Endothelial cell (in vitro differentiated cells): ENCODE data around the gene PPP2R2C. TPM values are rescaled to one million over a fixed set of nuclear protein-coding genes. Genes with fewer than 3 reads are reported as not detected.
A peak's percentile ranks its signal among the peaks of the same experiment; 100 is the strongest.

ENCODE experiments used
- DNase-seq: peaks from one replicate; pipeline ENCODE4 v3.0.0; 2021; ENCODE audit warnings: low spot score
- H3K27ac Mint-ChIP-seq: one replicate; pipeline ENCODE4 v1.8.0; 2021; ENCODE audit warnings: mixed read lengths, inconsistent platforms; ENCODE audit not compliant: unreplicated experiment
- H3K27me3 Mint-ChIP-seq: one replicate; pipeline ENCODE4 v1.8.0; 2021; ENCODE audit warnings: mild to moderate bottlenecking, moderate library complexity, mixed read lengths, inconsistent platforms; ENCODE audit not compliant: unreplicated experiment
- H3K36me3 Mint-ChIP-seq: one replicate; pipeline ENCODE4 v1.8.0; 2021; ENCODE audit warnings: mild to moderate bottlenecking, low read depth, mixed read lengths, inconsistent platforms; ENCODE audit not compliant: unreplicated experiment
- H3K4me1 Mint-ChIP-seq: one replicate; pipeline ENCODE4 v1.8.0; 2021; ENCODE audit warnings: mild to moderate bottlenecking, mixed read lengths, inconsistent platforms; ENCODE audit not compliant: unreplicated experiment
- H3K4me3 Mint-ChIP-seq: one replicate; pipeline ENCODE4 v1.8.0; 2021; ENCODE audit warnings: mild to moderate bottlenecking, mixed read lengths, inconsistent platforms; ENCODE audit not compliant: unreplicated experiment
- H3K9me3 Mint-ChIP-seq: one replicate; pipeline ENCODE4 v1.8.0; 2021; ENCODE audit warnings: mixed read lengths, inconsistent platforms; ENCODE audit not compliant: unreplicated experiment
- CTCF ChIP-seq: fragments of 200-600 bp; sonication (generic); IDR thresholded peaks from one replicate; pipeline ENCODE4 v1.5.0; 2021; ENCODE audit warnings: antibody characterized with exemption; ENCODE audit not compliant: unreplicated experiment
- total RNA-seq: library from RNA; stranded (reverse); fragmentation: NEBNext Ultra II Directional; extraction: Animal tissue kit (Norgen Biotek cat#: 25700); gene quantifications from one replicate; pipeline ENCODE4 v1.2.1, GENCODE V29; 2021; ENCODE audit not compliant: unreplicated experiment

Gene PPP2R2C
- total RNA-seq, 1 donor from 2014 or later = 1.7 TPM

GRCh38 chr4:6336166-6336565 lies 136.2 kb downstream of the PPP2R2C start:
- no peak for TF ChIP-seq CTCF
- peaks cover 20% of the 10 kb centered on the region for H3K4me1 Mint-ChIP-seq
- H3K9me3 Mint-ChIP-seq = no peaks in the 10 kb centered on the region
- H3K27me3 Mint-ChIP-seq = peaks cover 11% of the 10 kb centered on the region
- H3K4me3 Mint-ChIP-seq = no peak overlapping the region
- no peak overlapping the region for H3K27ac Mint-ChIP-seq
- peaks cover 3% of the 10 kb centered on the region for H3K36me3 Mint-ChIP-seq
- no peak for DNase-seq

- Mint-ChIP-seq H3K4me3 (no peak overlapping the region), H3K27ac (no peak overlapping the region), H3K27me3 (peaks cover 13% of the 10 kb centered on the region), H3K9me3 (no peaks in the 10 kb centered on the region), H3K4me1 (peaks cover 20% of the 10 kb centered on the region), H3K36me3 (peaks cover 3% of the 10 kb centered on the region)
- no peak for DNase-seq
- no peak for TF ChIP-seq CTCF
Measured at GRCh38 chr4:6335040-6335590, 137.3 kb downstream of the PPP2R2C start.

- H3K27me3 Mint-ChIP-seq = peaks cover 18% of the 10 kb centered on the region
- no peak overlapping the region for H3K27ac Mint-ChIP-seq
- H3K36me3 Mint-ChIP-seq = peaks cover 3% of the 10 kb centered on the region
- no peak for DNase-seq
- no peaks in the 10 kb centered on the region for H3K9me3 Mint-ChIP-seq
- H3K4me1 Mint-ChIP-seq = peaks cover 20% of the 10 kb centered on the region
- no peak overlapping the region for H3K4me3 Mint-ChIP-seq
- TF ChIP-seq CTCF = peak; percentile 34
Measured at GRCh38 chr4:6334203-6334887, 138.1 kb downstream of the PPP2R2C start.

GRCh38 chr4:6333301-6334202 lies 138.9 kb downstream of the PPP2R2C start:
- Mint-ChIP-seq H3K27ac (no peak overlapping the region), H3K9me3 (no peaks in the 10 kb centered on the region)
- DNase-seq = no peak

More at GRCh38 chr4:6333301-6334202, 138.9 kb downstream of the PPP2R2C start:
- TF ChIP-seq CTCF = peak; percentile 84
- Mint-ChIP-seq H3K36me3 (peaks cover 3% of the 10 kb centered on the region), H3K27me3 (peaks cover 19% of the 10 kb centered on the region), H3K4me3 (no peak overlapping the region), H3K4me1 (peaks cover 18% of the 10 kb centered on the region)
